Astrocyte (in vitro differentiated cells and primary cell): ENCODE data around the gene SMARCD3.

Experiments used
- EZH2 ChIP-seq: IDR thresholded peaks from 2 replicates; pipeline ENCODE4 v1.6.1; 2012; ENCODE audit warnings: mild to moderate bottlenecking, low read length, inconsistent platforms; ENCODE audit not compliant: insufficient read depth
- TF ChIP-seq, protein P1 (sequence below): IDR thresholded peaks from 2 replicates; pipeline ENCODE4 v1.5.1; 2011; ENCODE audit warnings: low read depth, mild to moderate bottlenecking, inconsistent platforms, low read length, moderate library complexity; ENCODE audit not compliant: insufficient read depth

DNA sequence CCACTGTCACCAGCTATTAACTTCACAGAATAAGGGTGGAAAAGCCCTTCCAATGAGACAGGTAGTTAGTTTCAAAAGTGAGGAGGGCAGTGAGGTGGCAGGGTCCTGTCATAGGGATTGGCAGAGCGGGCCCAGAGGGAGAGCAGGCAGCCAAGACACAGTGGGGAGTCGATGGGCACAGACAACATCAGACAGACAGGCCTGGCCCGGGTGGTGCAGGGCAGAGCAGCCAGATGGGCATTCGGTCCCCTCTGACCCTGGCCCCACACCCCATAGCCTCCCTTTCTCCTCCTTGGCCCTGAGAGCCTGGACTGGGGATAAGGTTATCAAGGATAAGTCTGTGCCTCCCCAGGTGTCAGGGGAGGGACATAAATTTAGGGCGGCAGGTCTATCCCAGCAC, 31.4 kb upstream of the SMARCD3 start:
- TF ChIP-seq, protein P1, sequence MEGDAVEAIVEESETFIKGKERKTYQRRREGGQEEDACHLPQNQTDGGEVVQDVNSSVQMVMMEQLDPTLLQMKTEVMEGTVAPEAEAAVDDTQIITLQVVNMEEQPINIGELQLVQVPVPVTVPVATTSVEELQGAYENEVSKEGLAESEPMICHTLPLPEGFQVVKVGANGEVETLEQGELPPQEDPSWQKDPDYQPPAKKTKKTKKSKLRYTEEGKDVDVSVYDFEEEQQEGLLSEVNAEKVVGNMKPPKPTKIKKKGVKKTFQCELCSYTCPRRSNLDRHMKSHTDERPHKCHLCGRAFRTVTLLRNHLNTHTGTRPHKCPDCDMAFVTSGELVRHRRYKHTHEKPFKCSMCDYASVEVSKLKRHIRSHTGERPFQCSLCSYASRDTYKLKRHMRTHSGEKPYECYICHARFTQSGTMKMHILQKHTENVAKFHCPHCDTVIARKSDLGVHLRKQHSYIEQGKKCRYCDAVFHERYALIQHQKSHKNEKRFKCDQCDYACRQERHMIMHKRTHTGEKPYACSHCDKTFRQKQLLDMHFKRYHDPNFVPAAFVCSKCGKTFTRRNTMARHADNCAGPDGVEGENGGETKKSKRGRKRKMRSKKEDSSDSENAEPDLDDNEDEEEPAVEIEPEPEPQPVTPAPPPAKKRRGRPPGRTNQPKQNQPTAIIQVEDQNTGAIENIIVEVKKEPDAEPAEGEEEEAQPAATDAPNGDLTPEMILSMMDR: no peak
- no peak for TF ChIP-seq EZH2
